ENCODE data around the gene FAM13C.

FAM13C gene

DNA sequence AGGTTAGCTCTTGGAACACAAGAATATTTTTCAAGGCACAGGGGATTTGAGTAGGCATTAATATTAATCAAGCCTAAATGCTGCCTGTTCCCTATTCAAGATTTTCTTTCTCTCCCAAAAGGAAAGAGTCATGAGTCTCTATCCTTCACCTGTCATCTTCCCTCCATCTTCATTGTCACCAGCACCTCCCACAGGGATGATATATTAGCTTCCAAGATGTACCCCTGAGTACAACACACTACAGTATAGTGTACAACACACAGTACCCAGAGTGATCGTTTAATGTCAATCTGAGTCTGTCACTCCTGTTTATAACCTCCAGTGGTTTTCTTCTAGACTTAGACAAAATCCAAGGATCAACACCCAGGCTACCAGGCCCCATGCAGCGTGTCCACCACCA, 50.1 kb downstream of the FAM13C start:
- no peak for DNase-seq

DNA sequence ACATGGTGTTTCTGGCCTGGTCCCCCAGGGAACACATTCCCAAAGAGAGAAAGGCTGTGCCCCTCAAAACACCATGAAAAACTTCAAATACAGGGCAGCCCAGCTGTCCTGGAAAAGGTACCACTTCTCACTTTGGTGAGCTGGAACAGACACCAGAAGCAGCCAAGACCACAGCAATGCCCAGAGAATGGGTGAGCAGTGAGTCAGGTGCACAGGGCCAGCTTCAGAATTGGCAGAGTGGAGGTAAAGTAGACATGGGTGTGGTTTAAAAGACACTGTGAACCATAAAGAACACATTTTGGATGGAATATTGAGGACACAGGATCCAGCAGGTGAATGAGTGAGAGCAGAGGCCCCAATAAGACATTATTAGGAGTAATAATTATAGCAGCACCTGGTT, 51.3 kb downstream of the FAM13C start:
- DNase-seq, result no peak

DNA sequence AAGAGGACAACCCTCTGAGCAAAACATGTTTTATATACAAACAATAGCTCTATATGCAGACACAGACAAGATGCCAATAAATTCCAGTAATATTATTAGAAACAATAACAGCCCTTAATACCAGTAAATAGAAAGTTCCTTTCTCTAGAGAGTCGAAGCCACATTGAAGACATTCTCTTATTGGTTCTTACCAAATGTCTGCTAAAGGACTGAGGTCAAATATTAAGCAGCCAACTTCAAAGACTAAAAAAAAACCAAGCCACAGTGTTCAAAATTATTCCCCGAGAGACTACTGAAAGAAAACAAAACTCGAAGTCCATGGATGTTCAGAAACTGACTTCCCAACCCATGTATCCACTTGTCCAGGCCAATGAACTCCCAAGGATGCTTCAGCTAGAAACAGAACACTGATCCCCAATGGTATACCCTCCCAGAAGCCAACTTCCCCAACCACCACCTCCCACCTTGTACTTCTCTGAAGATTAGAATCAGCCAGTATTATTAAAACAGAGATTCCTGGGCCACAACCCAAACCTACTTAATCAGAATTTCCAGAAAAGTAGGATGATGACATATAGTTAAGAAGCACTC, 51.9 kb downstream of the FAM13C start:
- no peak for DNase-seq

DNA sequence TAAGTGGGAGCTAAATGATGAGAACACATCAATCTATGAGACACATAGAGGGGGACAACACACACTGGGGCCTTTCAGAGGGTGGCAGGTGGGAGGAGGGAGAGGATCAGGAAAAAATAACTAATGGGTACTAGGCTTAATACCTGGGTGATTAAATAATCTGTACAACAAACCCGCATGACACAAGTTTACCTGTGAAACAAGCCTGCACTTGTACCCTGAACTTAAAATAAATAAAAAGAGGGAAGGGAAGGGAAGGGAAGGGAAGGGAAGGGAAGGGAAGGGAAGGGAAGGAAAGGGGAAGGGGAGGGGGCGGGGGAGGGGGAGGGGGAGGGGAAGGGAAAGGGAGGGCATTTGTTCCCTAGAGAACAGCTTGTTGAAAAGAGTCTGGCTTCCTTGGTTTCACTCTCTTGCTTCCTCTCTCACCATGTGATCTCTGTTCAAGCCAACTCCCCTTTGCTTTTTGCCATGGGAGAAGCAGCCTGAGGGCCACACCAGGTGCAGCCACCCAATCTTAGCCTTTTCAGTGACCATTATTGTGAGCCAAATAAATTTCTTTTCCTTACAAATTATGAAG, 57.7 kb downstream of the FAM13C start:
- DNase-seq, result no peak

DNA sequence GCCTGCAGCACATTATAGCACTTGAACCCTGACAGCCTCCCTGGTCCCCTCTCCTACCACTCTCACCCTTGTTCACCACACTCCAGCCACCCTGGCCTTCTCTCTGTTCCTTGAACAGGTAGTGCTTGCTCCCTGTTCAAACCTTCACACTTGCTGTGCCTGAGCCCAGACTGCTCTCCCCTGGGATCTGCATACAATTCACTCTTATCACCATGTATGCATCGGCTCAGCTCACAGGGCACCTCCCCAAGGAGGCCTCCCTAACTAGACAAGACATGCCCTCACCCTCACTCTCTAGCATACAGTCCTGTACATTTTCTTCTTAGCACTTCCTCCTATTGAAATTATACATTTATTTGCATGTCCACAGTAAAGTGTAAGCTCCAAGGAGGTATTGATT, 59.3 kb downstream of the FAM13C start:
- no peak for DNase-seq

DNA sequence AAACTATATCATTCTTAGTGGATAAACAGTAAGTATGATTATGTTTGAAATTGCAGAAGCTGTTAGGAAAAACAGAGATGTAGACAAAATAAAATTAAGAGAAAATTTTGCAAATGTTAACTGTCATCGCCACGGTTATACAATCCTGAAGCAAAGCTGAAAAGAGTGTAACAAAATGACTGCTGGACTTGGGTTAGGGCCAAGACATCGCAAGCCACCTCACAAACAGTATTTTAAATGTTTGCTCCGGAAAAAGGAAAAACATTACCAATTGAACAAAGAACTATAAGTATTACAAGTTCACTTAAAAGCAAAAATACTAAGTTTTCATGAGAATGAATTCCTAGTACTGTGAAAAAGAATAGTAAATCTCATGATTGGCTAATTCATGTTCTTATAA, 60.0 kb downstream of the FAM13C start:
- DNase-seq, result no peak

DNA sequence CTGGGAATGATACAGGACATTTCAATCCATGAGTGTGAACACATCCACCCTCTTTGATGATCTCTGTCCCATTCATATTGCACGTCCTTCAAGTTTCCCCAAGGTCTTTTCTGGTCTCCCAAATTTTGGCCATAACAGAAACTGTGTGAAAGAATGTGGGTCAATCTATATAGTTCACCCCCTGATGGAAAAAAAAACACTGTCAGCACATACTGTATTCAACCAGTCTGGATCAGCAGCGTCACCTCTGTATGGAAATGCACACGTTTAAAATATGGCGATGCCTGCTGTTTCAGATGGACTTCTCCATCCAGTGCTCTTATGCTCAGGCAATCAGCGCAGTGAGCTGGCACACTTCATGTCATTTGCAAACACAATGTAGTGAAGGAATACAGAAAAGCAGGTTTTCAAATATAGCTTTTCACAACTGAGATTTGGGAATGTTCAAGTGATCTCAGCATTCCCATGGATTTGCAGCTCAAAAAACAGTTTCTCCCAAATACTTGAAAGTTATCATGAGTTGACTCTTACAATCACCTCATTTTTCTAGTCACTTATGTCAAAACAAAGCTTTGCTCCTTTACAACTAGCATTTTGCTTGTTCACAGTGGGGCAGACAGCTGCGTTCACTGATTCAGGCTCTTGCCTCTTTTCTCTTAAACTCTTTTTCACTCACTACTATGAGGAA, 61.1 kb downstream of the FAM13C start:
- DNase-seq, result no peak

DNA sequence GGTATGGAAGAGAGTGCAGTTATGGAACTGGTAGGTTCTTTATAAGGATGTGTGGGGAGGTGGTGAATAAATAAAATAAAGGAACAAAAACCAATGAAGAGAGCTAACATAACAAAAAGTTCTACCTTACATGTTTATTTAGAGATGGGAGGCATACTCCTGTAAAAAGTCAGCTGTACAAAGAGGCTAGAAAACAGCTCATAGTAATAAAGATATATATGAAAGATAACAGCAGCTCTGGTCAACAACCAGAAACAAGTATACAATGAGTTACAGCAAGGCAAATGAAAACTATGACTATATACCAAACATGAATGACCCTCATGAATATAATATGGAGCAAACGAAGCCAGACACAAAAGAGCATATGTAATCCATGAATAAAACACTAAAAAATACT, 62.0 kb downstream of the FAM13C start:
- DNase-seq, result no peak

DNA sequence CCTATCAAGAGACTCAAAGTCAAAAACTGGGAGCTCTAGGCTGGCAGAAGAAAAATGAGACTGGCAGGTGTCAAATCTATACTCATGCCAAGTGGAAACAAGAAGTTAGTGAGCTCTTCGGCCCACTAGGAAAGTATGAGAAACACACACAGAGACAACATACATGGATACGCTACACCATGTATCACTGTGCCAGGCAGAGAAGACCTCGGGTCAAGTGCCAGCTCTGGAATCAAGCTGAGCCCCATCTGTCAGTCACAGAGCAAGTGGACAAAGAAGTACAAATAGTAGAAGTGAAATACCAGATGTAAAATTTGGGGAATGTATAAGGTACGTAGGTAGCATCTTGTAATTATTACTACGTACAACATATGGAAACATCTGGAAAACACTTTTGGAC, 62.4 kb downstream of the FAM13C start:
- no peak for DNase-seq

DNA sequence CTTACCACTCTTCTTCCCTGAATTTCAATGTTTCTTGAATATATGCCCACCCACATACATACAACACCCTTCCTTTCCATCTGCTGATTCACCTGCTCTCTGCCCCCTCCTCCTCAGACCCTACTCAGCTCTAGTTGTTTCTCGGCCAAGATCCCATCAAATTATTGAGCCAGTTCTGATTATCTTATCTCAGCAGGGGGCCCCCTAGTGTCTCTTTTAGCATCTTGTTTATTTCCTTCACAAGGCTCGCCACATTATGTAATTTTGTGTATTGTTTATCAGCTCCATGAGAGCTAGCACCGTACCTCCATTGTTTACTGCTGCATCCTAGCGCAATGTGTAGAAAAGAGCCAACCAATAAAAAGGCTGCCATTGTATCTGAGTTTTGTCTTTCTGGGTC, 71.9 kb downstream of the FAM13C start:
- no peak for DNase-seq

DNA sequence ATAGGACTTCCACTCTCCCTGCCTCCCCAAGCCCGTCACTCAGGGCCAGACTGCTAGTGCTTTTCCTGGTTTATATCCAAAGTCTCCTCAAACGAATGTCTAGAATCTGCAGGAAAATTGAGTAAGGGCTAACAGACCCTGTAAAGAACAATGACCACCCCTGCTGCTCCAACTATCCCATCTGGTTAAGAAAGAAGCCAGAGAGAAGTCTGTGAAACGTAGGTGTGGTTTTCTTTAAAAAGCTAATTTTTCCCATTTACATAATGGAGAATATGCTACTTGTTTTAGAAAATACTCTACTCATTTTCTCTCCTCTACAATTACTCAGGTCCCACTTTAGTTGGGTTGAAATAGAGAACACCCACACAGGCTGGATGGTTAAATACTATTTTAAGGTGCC, 72.5 kb downstream of the FAM13C start:
- DNase-seq, result no peak

DNA sequence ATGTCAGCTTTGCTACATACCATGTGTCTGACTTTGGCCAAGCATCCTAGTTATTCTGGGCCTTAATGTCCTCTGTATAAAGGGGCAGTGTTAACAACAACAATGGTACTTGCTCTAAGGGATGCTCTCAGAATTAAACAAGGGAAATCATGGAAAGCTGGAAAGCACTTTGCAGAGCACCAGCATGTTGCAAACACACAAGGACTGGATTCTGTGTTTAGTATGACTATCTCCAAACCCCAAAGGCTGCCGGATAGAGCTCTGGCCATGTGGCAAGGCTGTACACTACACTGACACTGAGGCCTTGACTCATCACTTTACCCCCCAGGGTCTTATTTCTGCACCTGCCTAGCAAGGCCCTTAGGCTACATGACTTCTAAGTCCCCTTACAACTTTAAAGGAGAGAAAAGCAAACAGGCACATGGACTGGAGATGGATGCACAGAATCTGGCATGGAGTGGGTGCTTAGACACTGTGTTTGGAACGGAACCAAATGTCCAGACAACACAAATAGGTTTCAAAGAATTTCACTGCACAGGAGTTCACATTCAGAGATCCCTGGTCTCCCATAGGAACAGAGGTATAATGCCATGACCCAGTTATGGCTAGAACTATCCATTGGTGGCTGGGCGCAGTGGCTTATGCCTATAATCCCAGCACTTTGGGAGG, 74.6 kb downstream of the FAM13C start:
- no peak for DNase-seq

DNA sequence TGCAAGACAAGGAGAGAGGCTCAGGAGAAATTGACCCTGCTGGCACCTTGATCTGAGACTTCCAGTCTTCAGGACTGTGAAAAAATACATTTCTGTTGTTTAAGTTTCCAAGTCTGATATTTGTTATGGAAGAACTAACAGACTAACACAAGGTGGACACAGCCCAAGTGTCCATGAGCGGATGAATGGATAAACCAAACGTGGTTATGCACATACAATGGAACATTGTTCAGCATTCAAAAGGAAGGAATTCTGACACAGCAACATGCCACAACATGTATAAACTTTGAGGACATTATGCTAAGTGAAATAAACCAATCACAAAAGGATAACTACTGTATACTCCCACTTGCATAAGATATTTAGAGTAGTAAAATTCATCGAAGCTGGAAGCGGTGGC, 76.5 kb downstream of the FAM13C start:
- no peak for DNase-seq

DNA sequence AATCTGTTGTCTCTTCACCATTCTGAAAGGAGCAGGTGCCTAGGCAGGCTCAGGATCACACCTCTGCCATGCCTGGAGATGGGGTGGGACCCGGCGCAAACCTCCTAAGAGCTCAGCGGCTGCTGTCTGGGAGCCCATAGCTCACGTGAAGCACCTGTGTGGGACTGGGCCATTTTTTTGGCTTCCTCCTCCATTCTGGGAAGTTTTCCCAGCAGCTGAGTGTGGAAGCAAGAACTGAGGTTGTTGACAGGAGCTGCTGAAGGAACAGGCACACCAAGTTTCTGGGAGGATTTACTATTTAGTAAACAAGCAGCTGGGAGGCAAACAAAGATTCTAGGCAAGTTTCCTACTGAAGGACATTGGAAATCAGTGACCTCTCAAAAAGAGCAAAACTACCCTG, 77.3 kb downstream of the FAM13C start:
- DNase-seq, result no peak

DNA sequence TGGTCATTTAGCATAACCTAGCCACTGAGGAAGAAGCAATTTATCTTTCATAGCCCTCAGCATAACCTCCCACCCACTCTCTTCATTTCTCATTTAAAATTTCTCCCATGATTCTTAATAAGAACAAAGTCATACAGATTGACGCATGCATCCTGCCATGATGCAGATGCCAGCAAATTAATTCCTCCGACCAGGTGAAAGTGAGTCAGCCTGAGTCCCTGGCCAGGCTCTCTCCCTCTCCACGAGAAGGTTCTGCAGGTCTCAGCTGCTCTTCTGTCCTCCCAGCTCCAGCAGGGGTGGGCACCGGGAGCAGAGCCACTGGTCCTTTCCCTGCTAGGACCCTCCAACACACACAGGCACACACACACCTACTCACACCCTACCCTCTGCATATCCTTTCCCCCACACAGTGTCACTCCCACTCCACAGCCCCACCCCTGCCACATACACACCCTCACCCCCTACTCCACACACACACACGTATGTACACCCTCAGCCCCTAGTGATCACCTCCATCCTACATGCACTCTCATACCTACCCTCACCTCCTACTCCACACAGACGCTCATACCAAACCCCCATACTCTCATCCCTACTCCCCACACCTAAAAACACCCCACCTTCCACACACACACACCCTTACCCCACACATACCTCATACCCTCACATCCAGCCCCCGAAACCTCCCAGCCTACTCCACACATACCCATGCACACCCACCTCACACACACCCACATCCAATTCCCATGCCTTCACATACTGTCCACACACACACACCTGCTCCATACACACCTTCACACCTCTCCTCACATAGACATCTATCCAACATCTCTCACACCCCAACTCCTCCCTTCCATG, 78.0 kb downstream of the FAM13C start:
- DNase-seq, result no peak

DNA sequence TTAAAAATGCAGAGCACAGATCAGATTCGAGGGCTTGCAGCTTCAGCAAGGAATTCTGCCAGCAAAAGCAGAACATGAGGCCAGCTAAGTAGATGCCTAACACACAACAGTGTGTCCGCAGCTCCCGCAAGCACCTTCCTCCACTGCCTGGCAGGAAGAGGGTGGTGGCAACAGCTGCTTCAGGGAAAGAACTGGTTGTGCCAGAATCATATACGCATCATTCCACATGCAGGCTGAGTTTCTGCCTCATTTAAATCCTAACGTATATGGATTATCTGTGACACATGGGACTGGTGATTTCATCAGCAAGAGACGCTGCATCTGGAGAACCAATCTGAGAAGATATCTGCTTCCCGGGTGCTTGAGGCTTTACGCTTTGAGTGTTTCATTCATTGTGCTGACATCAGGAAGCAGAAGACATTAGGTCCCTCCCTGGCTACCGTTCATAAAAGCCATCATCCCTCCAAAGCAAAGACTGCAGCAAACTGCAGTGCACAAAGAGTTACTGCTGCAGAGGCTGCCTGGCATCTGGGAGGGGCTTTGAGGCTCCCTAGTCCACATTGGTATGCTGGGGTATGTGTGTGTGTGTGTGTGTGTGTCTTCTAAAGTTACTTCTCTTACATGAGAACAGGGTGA, 78.8 kb downstream of the FAM13C start:
- DNase-seq, result no peak

DNA sequence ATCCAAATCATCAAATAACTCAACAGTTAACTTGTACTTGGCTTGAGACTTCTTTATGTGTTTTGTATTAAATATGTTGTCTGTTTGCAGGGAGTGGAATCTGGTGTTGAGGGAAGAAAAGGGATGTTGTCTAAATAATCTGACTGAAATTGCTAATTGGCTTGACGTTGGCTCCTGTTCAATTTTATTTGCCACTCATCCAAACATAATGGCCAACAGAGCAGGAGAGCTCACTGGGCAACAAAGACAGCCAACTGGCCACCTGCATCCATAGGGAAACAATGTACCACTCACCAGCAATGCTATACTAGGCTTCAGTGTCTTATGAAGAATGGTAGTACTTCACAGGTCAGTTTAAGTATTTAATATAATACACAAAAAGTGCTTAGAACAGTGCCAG, 80.5 kb downstream of the FAM13C start:
- DNase-seq, result no peak

DNA sequence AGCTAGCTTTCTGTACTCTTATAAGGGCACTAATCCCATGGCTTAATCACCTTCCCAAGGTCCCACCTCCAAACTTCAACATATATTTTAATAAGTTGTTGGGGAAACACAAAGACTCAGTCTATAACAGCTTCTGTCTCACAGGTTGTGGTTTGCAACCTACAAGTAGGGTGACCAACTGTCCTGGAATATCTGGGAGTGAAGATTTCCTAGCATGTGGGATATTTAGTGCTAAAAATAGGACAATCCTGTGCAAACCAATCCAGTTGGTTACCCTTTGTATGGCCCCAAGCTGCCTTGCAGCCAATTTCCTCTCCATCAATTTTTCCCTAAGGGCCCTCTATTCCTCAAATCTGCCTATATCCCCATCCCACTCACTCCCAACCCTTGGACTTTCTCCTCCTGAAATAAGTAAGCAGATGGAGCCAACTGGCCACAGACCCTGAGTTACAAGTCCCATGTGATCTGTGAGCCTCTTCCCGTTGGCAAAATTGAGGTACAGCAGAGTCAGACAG, 82.3 kb downstream of the FAM13C start:
- DNase-seq, result no peak

DNA sequence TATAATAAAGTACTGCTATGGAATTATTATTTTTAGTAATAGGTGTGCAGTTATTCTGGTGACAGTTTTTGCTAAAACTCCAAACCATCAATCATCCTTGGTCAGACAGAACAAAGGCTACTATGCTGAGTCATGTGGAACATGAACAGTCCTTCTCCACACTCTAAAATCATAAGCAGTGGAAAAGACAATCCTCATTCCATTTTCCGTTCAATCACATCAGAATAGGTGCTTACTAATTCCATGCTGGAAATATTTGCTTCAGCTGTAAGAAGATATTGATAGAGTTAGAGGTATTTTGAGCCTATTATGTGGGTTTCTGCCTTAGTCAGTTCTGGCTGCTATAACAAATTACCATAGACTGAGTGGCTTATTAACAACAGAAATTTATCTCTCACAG, 82.9 kb downstream of the FAM13C start:
- no peak for DNase-seq

DNA sequence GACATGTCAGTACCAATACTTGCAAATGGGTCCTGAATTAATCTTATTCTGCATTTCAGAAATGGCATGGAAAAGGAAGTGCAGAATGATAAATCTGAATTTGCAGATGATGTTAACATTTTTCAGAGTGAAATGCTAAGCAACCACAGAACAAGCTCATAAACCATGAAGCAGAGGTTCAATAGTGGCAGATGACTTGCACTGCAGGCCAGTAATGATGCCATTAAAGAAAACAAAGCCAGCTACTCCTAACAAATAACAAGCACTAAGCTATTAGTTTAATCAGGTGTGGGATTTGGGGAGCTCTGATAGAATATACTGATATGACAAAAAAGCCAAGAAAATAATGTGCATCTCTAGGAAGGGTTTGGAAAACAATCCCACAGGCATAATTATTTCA, 85.4 kb downstream of the FAM13C start:
- DNase-seq, result no peak

DNA sequence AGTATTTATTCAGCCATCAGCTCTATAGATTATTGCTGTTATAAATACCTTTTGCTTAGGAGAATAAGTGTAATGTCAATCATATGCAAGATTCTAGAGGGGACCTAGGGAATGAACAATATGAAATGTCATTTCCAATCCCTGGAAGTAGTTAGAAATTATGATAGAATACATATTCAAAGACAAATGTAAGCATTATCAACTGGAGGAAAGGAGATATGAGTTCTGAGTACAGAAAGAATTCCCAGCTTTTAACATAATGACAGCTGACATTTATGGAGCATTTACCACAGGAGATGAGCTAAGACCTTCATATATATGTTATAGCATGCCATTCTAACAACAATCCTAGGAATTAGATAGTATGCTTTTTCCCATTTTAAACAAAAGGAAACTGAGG, 86.2 kb downstream of the FAM13C start:
- DNase-seq, result no peak

DNA sequence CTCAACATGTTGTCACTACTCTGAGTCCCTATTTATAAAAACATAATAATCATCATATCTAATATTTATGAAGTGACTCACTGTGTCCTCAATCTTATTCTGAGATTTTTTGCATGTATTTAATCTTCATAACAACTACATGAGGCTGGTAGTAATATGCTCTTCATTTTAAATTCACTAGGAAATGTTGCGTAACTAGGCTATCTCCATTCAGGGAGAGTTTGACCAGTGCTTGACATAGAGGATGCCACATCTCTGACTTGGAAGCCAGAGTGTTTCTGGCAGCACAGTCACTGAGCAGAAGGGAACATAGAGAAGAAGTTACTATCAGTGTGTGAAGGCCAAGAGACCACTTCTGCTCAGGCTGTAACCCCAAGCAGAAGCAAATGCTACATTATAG, 88.9 kb downstream of the FAM13C start:
- no peak for DNase-seq

DNA sequence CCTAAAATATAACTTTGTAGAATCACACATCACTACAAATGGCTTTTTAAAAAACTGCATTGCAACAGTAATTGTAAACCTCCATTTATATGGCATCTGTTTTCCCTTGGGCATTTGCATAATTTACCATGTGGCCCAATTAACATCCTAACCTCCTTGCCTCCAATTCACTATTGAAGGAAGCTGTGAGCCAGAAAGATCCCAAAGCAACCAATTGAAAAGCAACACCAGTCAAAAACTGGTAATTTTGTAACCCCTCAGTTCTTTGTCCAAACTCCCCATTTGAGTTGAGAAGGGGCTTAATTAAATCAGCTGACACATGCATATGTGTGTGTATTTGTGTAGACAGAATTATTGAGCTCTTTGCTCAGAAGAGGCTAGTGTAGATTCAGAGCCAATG, 90.3 kb downstream of the FAM13C start:
- no peak for DNase-seq
